ENCODE data around the gene DLG2. TPM values are rescaled to one million over a fixed set of nuclear protein-coding genes. Genes with fewer than 3 reads are reported as not detected.

The DLG2 gene
- total RNA-seq, 1 experiment from 2014 or later = 0.72 TPM

DNA sequence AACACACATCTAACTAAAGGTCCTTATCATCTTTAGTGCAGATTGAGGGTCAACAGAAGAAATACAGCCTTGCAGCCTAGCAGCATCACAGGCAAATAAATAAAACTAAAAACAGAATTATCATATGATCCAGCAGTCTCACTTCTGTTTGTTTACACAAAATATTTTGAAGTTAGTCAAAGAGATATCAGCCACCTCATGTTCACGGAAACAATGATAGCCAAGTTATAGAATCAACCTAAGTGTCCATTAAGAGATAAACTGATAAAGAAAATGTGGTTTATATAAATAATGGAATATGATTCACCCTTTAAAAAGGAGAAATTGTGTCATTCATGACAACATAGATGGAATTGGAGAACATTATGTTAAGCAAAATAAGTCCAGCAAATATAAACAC lies 1602.9 kb downstream of the DLG2 start:
- no peak for DNase-seq (ENCODE audit: low spot score)

DNA sequence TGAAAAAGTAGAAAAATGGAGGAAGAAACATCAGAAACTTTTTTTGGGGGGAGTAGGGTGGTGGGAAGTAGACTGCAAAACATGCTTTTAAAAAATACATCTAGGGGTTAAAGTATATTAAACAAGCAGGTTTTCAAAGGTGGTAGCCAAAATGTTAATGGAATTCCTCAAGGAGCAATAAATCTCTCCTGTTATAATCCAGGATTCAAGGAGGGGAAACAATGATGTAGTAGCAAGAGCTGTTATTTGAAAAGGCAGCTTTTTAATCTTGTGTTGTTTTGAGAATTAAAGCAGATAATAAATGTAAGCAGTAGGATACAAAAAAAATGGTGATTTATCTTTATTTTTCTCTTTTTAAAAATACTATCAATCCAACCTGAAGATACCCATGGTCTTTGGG lies 1604.4 kb downstream of the DLG2 start:
- no peak for DNase-seq (ENCODE audit: low spot score)

DNA sequence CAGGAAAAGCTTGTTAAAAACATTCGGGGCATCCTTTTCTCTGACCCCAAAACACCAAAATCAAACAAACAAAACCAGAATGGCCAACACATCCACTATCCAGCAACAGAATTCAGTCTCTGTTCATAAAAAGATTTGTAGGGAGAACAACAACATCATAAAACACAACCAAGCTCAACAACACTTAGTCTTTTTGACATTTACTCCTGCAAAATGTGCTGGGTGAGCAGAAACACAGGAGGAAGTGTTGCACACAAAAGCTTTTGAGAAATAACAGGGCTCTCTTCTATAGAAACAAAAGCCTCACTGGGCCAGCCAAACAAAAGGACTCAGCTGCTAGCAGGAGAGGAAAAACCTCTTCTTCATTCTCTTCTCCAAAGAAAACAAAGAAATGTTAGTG lies 1604.9 kb downstream of the DLG2 start:
- no peak for DNase-seq (ENCODE audit: low spot score)

DNA sequence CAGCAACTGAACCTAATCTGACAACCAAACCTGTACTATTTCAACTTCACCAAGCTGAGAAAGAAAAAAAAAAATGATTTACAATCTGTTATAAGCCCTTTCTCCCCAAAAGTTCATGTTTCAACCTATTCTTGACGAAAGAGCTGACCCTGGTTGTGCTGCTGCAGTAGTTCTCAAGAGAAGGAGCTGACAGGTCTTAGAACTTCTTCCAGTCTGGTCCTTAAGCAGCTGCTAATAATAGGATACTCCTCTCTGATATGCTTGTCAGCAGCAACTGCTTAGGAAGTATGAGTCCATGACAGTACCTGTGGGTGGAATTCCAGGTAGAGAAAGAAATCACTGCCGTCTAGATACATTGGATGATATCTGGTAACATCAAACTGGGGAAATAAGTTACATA lies 1605.9 kb downstream of the DLG2 start:
- no peak for DNase-seq (ENCODE audit: low spot score)

DNA sequence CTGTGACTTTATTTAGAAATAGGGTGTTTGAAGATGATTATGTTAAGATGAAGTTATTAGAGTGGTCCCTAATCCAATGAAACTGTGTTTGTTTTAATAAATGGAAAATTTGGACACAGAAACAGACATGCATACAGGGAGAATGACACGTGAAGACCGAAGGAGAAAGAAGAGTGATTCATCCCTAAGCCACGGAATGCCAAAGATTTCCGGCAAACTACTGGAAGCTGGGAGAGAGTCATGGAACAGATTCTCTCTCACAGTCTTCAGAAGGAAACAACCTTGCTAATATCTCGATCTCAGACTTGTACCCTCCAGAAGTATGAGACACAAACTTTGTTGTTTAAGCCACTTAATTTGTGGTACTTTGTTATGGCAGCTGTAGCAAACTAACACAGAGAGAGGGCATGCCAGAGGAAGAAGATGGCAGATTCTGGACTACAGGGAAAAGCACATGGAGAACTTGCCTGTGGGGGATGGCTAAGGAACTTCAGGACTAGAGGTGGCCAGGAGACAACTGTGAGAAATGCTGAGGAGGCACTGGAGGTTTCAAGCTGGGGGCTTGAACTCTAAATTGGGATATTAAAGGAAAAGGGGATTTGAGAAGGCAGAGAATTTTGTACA lies 1607.5 kb downstream of the DLG2 start:
- peak; percentile 77 for DNase-seq (ENCODE audit: low spot score)

DNA sequence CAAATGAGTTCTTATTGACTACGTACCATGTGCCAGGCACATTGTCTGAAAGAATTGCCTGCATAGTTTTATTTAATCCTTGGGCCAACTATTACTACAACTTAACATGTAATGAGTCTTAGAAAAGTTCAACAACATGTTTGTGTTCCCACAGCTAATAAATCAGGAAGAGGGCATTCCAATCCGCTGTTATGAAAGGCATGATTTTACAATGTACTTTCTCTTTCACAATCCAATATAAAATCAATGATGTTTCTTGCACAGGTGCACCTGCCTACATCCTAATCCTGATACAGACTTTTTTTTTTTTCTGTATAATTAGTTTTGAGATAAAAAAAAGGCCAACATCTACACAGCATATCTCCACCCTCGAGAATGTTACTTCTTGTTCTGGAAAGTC lies 1612.6 kb downstream of the DLG2 start:
- DNase-seq (ENCODE audit: low spot score) = no peak

DNA sequence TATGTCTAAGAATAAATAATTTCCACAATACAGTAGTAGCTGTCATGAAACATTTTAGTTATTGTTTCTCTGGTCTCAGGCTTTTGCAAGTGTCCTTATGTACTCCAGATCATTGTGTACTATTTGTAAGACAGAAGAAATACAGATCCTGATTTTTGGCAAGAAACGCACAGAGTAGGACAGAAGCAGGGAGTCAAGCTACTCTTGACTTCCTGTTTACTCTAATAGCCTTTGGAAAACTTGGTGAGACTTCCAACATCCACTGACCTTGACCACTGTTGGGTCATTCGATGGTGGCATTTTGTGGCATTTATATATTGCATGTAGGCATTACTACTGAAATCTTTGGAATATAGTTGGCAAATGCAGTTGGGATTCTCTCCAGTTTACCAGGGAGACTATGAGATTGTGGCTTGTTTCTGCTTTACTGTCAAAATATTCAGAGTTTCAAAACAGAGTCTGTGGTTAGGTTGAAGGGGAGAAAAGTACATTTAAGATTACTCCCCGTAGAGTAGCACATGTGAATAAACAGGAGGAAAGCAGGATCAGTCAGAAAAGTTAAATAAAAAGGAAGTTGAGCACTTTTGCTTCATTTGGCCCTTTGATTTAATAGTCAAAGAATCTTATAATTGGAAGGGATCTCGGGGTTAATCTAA lies 1614.8 kb downstream of the DLG2 start:
- no peak for DNase-seq (ENCODE audit: low spot score)

DNA sequence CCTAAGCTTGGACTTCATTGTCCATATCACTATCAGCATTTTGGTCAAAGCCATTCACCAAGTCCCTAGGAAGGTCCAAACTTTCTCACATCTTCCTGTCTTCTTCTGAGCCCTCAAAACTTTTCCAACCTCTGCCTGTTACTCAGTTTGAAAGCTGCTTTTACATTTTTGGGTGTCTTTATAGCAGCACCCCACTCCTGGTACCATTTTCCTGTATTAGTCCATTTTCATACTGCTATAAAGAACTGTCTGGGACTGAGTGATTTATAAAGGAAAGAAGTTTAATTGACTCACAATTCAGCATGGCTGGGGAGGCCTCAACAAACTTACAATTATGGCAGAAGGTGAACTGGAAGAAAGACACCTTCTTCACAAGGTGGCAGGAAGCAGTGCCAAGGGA lies 1624.0 kb downstream of the DLG2 start:
- no peak for DNase-seq (ENCODE audit: low spot score)

DNA sequence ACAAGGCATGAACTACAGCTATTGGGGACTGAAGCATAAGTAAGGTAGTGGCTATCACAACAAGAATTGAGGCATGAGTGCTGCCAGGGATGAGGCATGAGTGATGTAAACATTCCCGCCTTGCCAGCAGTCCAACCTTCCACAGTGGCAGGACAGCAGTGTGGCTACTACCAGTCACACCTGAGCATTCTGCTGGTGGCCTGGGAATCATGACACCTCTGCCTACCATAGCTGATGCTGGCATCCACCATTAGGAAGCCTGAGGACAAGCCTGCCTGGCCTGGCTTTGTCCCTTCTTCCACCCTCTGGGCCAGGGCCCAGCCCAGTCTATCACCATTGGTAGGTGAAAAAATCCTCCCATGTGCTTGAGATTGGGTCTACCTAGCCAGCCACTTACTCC lies 1628.2 kb downstream of the DLG2 start:
- no peak for DNase-seq (ENCODE audit: low spot score)

DNA sequence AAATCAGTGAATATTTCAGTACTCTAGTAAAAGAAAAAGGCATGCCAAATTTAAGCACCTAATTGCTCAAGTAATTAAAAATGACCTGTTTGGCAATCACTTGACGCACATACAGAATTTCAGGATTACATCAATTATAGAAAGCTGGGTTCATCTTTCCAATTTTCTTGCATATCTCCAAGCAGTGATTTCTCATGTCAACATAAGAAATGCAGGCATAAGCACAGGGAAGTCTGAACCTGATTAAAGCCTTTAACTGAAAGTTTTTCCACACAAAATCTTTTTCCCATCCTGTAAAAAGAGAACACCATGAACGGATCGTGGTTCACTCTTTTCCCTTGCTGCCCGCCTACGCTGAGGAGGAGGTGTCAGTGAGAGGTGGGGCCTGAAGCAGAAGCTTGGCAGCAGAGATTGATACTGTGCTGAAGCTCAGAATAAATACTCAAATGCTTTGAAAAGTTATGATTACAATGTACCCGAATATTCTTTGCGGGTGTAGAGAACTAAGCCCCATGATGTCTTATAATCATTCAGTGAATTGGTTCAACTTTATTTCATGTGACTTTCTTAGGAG lies 1636.9 kb downstream of the DLG2 start:
- no peak for DNase-seq (ENCODE audit: low spot score)

DNA sequence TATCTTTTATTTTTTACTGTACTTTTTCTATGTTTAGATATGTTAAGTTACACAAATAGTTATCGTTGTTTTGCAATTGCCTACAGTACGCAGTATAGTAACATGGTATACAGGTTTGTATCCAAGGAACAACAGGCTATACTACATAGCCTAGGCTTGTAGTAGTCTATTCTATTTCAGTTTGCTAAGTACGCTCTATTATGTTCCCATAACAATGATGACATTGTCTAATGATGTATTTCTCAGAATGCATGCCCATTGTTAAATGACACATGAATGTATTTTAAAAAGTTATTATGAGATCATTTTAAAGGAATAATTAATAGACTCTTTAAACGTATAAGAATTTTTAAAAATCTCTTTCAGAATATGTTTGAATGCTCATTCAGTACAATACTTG lies 1644.3 kb downstream of the DLG2 start:
- DNase-seq (ENCODE audit: low spot score) = no peak

DNA sequence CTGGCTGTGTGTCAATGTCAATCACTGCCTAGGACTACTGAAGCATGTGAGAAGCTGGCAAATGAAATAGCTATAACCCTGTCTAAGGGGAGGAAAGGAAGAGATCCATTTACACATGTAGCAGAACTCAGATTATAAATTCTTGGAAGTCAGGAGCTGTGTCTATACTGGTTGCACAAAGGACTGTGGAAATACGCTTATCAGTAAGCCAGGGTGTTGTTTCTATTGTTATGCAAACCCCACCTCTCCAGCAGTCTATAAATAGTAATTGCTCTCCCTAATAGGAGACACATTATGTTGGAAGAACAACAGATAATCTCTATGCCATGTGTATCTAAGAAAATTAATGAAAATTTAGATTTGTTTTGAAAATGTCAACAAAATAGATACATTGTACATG lies 1647.6 kb downstream of the DLG2 start:
- no peak for DNase-seq (ENCODE audit: low spot score)

DNA sequence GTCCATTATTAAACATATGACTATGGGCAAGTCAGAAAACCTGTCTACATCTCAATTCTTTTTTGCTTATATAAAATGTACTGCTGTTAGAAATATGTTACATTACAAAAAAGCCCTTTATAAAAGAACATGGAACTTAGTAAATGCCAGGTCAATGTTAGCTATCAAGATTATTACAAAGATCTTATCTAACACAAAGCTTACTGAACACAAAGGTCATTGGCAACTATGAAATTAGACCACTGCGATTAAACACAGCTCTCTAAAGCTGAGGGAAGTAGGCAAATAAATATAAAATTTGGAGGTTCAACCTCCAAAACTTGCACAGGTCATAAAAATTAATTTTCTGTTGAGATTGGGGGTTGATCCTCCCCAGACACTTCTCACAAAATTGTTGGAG lies 1648.2 kb downstream of the DLG2 start:
- no peak for DNase-seq (ENCODE audit: low spot score)

DNA sequence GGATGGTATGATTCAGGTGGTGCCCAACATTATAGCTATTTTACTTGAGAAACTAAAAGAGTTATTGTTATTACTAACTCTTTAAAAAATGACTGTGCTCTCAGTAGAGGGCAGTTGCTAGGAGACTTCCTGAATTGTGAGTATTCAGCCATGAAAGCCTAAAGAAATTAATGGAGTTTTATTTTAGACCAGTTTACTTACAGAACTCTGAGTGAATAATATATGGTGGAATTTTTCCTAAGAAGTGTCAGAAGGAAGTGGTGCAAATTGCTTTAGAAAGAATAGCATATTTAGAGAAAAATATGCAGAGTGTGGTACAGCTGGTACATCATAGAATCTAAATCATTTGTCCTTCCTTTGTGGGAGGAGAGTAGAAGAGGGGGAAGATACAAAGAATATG lies 1651.1 kb downstream of the DLG2 start:
- peak; percentile 11 for DNase-seq (ENCODE audit: low spot score)

DNA sequence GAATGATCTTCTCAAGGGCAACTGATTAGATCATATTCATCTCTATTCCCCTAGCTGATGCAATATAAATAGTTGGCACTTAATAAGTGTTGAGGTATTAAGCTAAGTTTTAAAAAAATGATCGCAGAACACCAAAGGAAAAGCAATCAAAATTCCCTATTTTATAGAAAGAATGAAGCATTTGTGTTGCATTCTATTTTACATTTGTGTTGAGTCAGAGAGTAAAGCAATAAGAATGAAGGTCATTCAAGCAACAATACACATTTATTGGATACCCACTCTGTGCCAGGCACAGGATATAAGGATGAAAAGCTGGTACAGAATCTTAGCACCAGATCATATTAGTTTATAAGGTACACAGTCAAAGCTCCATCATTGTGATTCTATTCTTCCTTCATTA lies 1654.6 kb downstream of the DLG2 start:
- no peak for DNase-seq (ENCODE audit: low spot score)

DNA sequence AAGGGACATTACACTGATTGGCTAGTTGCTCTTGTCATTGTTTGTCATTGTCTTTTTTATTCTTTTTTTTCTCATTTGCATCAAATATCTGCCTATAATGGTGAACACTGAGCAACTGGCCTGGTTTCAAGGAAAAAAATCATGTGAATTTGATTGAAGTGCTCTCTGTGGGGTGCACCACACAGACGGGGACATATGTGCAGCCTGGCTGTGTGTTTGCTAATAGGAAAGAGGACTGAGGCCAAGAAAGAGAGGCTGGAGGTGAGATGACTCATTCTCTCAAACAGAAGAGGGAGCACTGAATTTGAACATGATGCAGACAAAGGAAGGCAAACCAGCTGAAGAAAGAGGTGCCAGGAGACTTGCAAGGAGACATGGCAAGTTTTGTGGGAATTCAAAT lies 1656.1 kb downstream of the DLG2 start:
- peak; percentile 34 for DNase-seq (ENCODE audit: low spot score)

DNA sequence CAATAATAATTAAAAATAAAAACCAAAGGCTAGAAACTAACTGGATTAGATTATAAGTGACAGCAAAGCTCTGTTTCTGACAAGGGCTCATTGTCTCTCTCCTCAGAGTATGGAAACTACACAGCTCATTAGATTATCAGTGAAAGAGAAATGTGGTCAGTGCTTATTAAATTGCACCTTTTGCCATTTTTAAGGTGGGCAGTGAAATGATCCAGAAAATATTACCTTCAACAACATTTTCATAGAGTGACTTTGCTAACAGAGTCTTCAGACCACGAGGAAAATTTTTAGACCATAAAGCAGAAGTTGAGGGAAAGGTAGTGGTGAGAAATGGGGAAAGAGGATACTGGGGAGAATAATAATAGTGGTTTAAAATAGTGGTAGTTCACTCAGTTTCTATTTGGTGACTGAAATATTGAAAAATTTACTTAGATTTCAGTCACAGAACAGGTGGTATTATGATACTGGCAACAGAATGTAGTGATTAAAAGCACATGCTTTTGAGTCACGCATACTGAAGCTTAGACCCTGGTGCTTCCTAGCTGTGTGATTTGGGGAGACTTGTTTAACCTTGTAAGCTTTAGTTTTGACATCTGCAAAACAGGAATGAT lies 1657.0 kb downstream of the DLG2 start:
- DNase-seq (ENCODE audit: low spot score) = no peak

DNA sequence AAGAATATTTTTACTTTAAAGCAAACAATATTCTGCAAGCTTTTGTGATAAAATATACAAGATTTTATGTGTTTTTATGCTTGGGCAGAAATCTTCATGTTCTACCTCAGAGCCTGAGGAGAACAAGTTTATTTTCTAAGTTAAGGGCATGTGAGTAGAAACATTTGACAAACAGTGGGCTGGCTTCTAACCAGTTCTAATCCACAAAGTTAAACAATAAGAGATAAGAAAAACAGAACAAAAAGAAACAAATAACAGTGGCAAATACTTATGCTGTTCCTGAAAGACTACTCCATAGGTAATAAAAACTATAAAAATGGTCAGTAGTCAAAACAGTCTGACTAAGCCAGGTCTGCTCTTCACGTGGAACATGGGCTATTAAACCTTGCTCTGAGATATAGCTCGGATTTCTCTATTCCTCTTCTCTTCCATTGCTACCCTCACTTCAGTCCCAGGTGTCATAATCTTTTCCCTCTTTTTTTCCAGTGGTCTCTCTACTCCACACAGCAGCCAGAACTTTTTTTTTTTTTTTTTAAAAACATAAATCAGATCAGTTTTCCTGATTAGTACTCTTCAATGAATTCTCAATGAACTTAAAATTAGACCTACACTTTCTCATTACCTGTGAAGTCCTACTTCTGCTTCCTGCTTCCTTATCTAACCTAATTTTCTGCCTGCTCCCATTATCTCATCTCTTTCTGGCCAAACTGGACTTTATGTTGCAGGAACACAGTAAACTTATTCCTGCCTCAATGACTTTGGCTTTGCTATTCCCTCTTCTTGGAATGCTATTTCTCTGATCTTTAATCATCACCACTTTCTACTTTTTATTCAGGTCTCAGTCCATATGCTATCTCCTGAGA lies 1669.9 kb downstream of the DLG2 start:
- no peak for DNase-seq (ENCODE audit: low spot score)

DNA sequence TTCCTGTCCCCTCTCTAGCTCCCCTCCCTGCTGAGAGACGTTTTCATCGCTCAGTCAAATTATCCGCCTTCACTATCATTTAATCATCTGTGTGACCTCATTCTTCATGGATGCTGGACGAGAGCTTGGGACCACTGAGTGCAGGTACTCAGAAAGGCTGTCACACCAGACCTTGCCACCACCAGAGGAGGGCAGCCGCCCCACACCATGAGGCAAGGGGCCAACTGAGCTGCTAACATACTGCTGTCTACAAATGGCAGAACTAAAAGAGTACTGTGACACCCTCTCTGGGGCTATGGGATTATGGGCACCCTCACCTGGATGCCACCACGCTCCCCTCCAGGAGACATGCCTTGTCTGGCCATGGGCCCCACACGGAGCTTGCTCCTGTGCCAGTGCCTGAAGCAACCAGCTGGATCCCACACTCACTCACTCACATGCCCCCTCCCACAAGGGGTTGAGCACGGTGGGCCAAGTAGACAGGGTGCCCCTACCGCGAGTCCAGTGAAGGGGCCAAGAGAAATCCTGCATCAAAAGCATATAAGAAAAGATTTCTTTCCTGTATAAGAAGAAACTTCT lies 1670.9 kb downstream of the DLG2 start:
- no peak for DNase-seq (ENCODE audit: low spot score)

DNA sequence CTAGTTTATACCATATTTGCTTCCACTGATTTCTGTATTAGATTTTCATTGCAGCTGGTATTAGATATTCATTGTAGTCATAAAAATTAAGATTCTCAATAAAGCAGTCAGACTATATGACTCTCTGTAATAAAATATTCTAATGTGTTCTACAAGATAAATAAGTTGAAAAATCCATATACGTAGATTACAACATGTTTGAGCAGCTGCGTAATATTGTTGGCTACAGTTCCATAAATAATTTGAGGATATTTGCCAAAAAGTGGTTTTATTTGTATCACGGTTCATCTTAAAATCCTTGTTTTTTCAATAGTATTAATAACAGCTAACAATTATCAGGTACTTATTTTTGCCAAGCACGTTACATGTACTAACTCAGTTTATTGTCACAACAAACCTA lies 1672.4 kb downstream of the DLG2 start:
- DNase-seq (ENCODE audit: low spot score) = no peak

DNA sequence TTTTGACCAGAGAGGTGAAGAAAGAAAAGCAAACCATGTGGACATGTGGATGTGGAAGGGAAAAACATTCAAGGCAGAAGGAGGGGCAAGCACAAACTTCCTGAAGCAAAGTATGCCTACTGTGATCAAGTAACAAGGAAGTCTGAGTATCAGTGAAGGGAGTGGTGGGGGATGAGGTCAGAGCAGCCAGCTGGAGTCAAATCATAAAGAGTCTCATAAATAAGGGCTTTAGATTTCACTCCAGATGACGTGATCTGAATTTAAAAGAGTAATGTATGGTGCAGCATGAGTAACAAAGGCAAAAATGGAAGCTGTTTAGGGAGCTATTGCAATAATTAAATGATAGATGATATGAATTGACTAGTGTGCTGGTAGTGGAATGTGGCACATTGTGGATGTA lies 1675.6 kb downstream of the DLG2 start:
- DNase-seq (ENCODE audit: low spot score) = peak; percentile 7

DNA sequence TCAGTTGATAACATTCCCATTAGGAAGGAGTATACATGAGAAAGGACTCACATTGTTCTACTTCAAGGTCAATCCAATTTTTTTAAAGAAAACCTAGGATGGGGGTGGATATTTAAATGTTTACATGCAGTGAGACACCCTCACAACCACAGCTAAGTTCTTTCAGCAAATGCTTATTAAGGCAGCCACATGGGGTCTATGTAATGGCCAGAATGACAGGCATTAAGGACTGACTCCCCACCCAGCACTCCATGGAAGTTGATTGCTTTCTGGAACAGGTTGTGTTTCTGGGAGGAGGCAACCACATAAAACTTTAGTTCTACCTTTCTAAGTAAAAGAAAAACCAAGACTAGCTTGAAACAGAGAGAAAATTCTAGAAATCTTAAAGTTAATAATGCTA lies 1678.9 kb downstream of the DLG2 start:
- DNase-seq (ENCODE audit: low spot score) = no peak

Data from A172 (cell line).